Fibroblast of pulmonary artery (primary cell): ENCODE data around the gene BUB1B.
A peak's percentile ranks its signal among the peaks of the same experiment; 100 is the strongest.

Experiments used
- DNase-seq: peaks from one replicate; pipeline ENCODE4 v3.0.0-alpha.2; 2010; ENCODE audit warnings: low read depth
- H3K4me3 ChIP-seq: replicated peaks from 2 replicates; pipeline ENCODE4 v1.5.1; 2011; ENCODE audit warnings: low read depth, mild to moderate bottlenecking, control low read depth, low read length, moderate library complexity
- CTCF ChIP-seq: IDR thresholded peaks from 2 replicates; pipeline ENCODE4 v1.5.1; 2011; ENCODE audit warnings: mild to moderate bottlenecking, control low read depth, low read length, inconsistent platforms; ENCODE audit errors: missing control alignments

Gene BUB1B

GRCh38 chr15:40175160-40175559 lies 14.3 kb downstream of the BUB1B start:
- TF ChIP-seq CTCF, result no peak
- H3K4me3 ChIP-seq, result no peak overlapping the region
- peak; percentile 11 for DNase-seq

- no peak for TF ChIP-seq CTCF
- DNase-seq, result no peak
- H3K4me3 ChIP-seq, result no peak overlapping the region
Measured at GRCh38 chr15:40182358-40183029, 21.6 kb downstream of the BUB1B start.

GRCh38 chr15:40183636-40184463 lies 23.0 kb downstream of the BUB1B start:
- no peak overlapping the region for H3K4me3 ChIP-seq
- no peak for DNase-seq
- TF ChIP-seq CTCF, result no peak

GRCh38 chr15:40190591-40190990 lies 29.7 kb downstream of the BUB1B start:
- no peak overlapping the region for H3K4me3 ChIP-seq
- TF ChIP-seq CTCF, result no peak
- DNase-seq, result peak; percentile 89

GRCh38 chr15:40192942-40193341 lies 32.1 kb downstream of the BUB1B start:
- no peak for TF ChIP-seq CTCF
- H3K4me3 ChIP-seq, result no peak overlapping the region
- peak; percentile 55 for DNase-seq

GRCh38 chr15:40197434-40197833 lies 36.6 kb downstream of the BUB1B start:
- no peak overlapping the region for H3K4me3 ChIP-seq
- no peak for TF ChIP-seq CTCF
- DNase-seq, result no peak
